Measurements from ENCODE around the gene TMEM196.

Gene TMEM196

DNA sequence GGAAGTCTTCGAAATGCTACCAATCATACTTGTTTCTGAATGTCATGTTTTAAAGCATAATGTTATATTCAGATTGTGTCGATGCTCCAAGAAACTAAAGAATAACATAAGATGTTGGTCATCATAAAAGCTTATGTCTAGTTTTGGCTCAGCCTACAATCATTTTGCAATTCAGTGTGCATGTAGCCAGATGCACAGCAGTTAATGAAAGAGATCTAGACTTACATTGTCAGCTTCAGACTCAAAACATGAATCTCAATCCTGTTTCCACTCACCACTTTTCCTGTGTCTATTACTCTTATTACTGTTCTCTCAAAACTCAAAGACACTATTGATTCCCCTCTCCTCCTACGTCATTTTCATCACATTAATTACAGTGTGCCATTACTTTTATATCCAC lies 21.4 kb downstream of the TMEM196 start:
- no peaks in the 10 kb centered on the region for H4K20me1 ChIP-seq (ENCODE audit: control insufficient read depth, insufficient read depth, low read depth, low read length)
- H3K9me2 ChIP-seq (replicated peaks; ENCODE audit: control insufficient read depth, low read length): no peaks in the 10 kb centered on the region
- H3K9me3 ChIP-seq (ENCODE audit: control insufficient read depth, insufficient read depth, low read length): no peaks in the 10 kb centered on the region
- no peaks in the 10 kb centered on the region for H3F3A ChIP-seq (ENCODE audit: control insufficient read depth, insufficient read depth)
- H3K4me3 ChIP-seq (ENCODE audit: low read length): no peak overlapping the region
- H3K4me1 ChIP-seq (ENCODE audit: control insufficient read depth, low read length): no peaks in the 10 kb centered on the region
- no peak for TF ChIP-seq EZH2phosphoT487 (IDR thresholded peaks at IDR 0.05; ENCODE audit: borderline replicate concordance, low read length)
- TF ChIP-seq, protein P1, sequence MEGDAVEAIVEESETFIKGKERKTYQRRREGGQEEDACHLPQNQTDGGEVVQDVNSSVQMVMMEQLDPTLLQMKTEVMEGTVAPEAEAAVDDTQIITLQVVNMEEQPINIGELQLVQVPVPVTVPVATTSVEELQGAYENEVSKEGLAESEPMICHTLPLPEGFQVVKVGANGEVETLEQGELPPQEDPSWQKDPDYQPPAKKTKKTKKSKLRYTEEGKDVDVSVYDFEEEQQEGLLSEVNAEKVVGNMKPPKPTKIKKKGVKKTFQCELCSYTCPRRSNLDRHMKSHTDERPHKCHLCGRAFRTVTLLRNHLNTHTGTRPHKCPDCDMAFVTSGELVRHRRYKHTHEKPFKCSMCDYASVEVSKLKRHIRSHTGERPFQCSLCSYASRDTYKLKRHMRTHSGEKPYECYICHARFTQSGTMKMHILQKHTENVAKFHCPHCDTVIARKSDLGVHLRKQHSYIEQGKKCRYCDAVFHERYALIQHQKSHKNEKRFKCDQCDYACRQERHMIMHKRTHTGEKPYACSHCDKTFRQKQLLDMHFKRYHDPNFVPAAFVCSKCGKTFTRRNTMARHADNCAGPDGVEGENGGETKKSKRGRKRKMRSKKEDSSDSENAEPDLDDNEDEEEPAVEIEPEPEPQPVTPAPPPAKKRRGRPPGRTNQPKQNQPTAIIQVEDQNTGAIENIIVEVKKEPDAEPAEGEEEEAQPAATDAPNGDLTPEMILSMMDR (IDR thresholded peaks at IDR 0.05; ENCODE audit: low read depth, low read length, poor library complexity, severe bottlenecking): no peak
- no peaks in the 10 kb centered on the region for H3K27me3 ChIP-seq (ENCODE audit: control insufficient read depth, low read length)
- no peaks in the 10 kb centered on the region for H3K36me3 ChIP-seq (ENCODE audit: control insufficient read depth, low read length)
- no peak overlapping the region for H3K27ac ChIP-seq (ENCODE audit: low read depth, low read length)
- H3K4me2 ChIP-seq (ENCODE audit: low read length): no peak overlapping the region
- H3K79me2 ChIP-seq (ENCODE audit: control insufficient read depth, low read length): no peaks in the 10 kb centered on the region

DNA sequence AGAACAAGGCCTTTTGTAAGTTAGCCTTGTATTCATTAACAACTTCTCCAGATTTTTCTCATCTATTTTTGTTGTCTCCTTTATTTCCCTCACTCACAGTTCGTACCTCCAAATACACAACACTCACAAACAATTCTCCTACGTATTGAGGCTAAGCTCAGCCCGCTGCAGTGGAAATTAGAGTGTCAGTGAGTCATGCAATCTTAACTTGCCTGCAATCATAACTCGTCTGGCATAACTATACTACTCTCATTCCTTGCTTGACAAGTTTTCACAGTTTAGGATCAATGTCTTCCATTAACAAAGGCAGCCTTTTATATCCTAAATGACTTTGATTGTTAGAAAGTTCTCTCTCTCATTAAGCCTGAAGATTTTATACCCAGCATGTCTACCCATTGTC lies 23.8 kb downstream of the TMEM196 start:
- Histone ChIP-seq H3K79me2 (ENCODE audit: control insufficient read depth, low read length) (no peaks in the 10 kb centered on the region), H3K27ac (ENCODE audit: low read depth, low read length) (no peak overlapping the region), H3K4me2 (ENCODE audit: low read length) (no peak overlapping the region)

DNA sequence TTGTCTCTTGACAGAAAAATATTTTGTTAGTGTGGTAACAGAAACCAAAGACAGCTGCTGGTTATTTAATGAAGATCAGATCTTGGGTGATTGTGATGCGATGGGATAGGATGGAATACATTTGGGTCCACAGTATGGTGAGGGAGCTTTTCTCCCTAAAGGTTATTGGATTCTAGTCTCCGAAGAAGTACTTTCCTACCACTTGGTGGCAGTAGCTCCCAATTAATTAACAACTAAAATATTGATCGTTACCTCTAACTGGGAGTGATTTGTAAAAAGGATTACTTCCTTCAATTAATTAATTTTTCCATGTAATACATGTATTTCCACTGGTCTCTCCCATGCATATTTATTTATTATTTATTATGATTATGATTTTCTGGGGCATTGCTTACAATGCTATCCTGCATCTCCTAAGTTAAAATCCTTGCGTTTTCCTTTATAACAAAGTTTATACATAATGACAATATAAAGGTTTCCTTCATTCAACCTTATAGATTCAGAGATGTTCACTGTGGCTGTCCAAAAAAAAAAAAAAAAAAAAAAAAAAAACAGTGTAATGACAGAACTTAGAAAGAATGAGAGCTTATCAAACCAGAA lies 25.6 kb downstream of the TMEM196 start:
- Histone ChIP-seq H3K9me2 (replicated peaks; ENCODE audit: control insufficient read depth, low read length) (no peaks in the 10 kb centered on the region), H4K20me1 (ENCODE audit: control insufficient read depth, insufficient read depth, low read depth, low read length) (no peaks in the 10 kb centered on the region), H3K4me3 (ENCODE audit: low read length) (no peak overlapping the region), H3K4me2 (ENCODE audit: low read length) (no peak overlapping the region), H3K79me2 (ENCODE audit: control insufficient read depth, low read length) (no peaks in the 10 kb centered on the region), H3K27ac (ENCODE audit: low read depth, low read length) (no peak overlapping the region), H3K36me3 (ENCODE audit: control insufficient read depth, low read length) (no peaks in the 10 kb centered on the region), H3K27me3 (ENCODE audit: control insufficient read depth, low read length) (peaks cover 4% of the 10 kb centered on the region; the same call in 1 of the 2 replicates), H3K9me3 (ENCODE audit: control insufficient read depth, insufficient read depth, low read length) (no peaks in the 10 kb centered on the region), H3K4me1 (ENCODE audit: control insufficient read depth, low read length) (no peaks in the 10 kb centered on the region), H3F3A (ENCODE audit: control insufficient read depth, insufficient read depth) (no peaks in the 10 kb centered on the region)
- no peak for TF ChIP-seq EZH2phosphoT487 (IDR thresholded peaks at IDR 0.05; ENCODE audit: borderline replicate concordance, low read length)
- TF ChIP-seq, protein P1 (IDR thresholded peaks at IDR 0.05; ENCODE audit: low read depth, low read length, poor library complexity, severe bottlenecking): peak; percentile 59

More for the DNA sequence above, 23.8 kb downstream of the TMEM196 start:
- no peaks in the 10 kb centered on the region for H3K27me3 ChIP-seq (ENCODE audit: control insufficient read depth, low read length)
- no peaks in the 10 kb centered on the region for H3K9me3 ChIP-seq (ENCODE audit: control insufficient read depth, insufficient read depth, low read length)
- no peaks in the 10 kb centered on the region for H3K36me3 ChIP-seq (ENCODE audit: control insufficient read depth, low read length)
- H4K20me1 ChIP-seq (ENCODE audit: control insufficient read depth, insufficient read depth, low read depth, low read length): no peaks in the 10 kb centered on the region
- no peak for TF ChIP-seq EZH2phosphoT487 (IDR thresholded peaks at IDR 0.05; ENCODE audit: borderline replicate concordance, low read length)
- TF ChIP-seq, protein P1 (IDR thresholded peaks at IDR 0.05; ENCODE audit: low read depth, low read length, poor library complexity, severe bottlenecking): no peak
- H3K4me1 ChIP-seq (ENCODE audit: control insufficient read depth, low read length): no peaks in the 10 kb centered on the region
- no peaks in the 10 kb centered on the region for H3F3A ChIP-seq (ENCODE audit: control insufficient read depth, insufficient read depth)
- H3K4me3 ChIP-seq (ENCODE audit: low read length): no peak overlapping the region
- H3K9me2 ChIP-seq (replicated peaks; ENCODE audit: control insufficient read depth, low read length): no peaks in the 10 kb centered on the region
